Measurements from ENCODE around the gene PARPBP.
"Not testable (repeated sequence)": the region's sequence is repeated elsewhere in the genome, so short reads cannot be mapped to it uniquely, and the experiment has no call there.

Gene PARPBP

GRCh38 chr12:102119674-102120563 lies at the start of gene PARPBP, which contains the start of gene NUP37:
Gene PARPBP, plus strand, starts transcription at chr12:102120183. Its CDS starts 3,706 bp downstream, at chr12:102123889.
Gene NUP37, minus strand, starts transcription at chr12:102120114. Its CDS starts 1,596 bp downstream, at chr12:102118518.
- H3K9ac ChIP-seq: peak within 1 kb of the TSS; percentile 79
- peaks cover 35% of the 10 kb centered on the region; the same call in 1 of the 2 replicates for H3K36me3 ChIP-seq
- H3K4me2 ChIP-seq: peak within 1 kb of the TSS; percentile 95
- H4K20me1 ChIP-seq: no peaks in the 10 kb centered on the region
- TF ChIP-seq Cebpa-rat (IDR thresholded peaks at IDR 0.05): no peak
- peaks cover 36% of the 10 kb centered on the region for H3K4me1 ChIP-seq
- peak within 1 kb of the TSS; percentile 70 for H3K4me3 ChIP-seq
- H3K27ac ChIP-seq: peak within 1 kb of the TSS; percentile 79
- no peaks in the 10 kb centered on the region for H3K27me3 ChIP-seq
- no peaks in the 10 kb centered on the region for H3K9me3 ChIP-seq

- H3K4me2 ChIP-seq, H3K9me3 ChIP-seq, H4K20me1 ChIP-seq, H3K27me3 ChIP-seq, H3K4me3 ChIP-seq, H3K27ac ChIP-seq, H3K9ac ChIP-seq, H3K4me1 ChIP-seq: not testable (repeated sequence)
- peaks cover 33% of the 10 kb centered on the region for H3K36me3 ChIP-seq
Measured at GRCh38 chr12:102072092-102072491, 47.9 kb upstream of the PARPBP start.

- peaks cover 46% of the 10 kb centered on the region for H3K36me3 ChIP-seq
- no peaks in the 10 kb centered on the region for H4K20me1 ChIP-seq
- H3K9ac ChIP-seq: no peak overlapping the region
- no peak overlapping the region for H3K27ac ChIP-seq
- TF ChIP-seq Cebpa-rat (IDR thresholded peaks at IDR 0.05): no peak
- no peak overlapping the region for H3K4me3 ChIP-seq
- H3K4me1 ChIP-seq: no peaks in the 10 kb centered on the region
- H3K9me3 ChIP-seq: no peaks in the 10 kb centered on the region
- H3K4me2 ChIP-seq: no peak overlapping the region
- no peaks in the 10 kb centered on the region for H3K27me3 ChIP-seq
Measured at GRCh38 chr12:102080842-102081241, 39.1 kb upstream of the PARPBP start.

DNA sequence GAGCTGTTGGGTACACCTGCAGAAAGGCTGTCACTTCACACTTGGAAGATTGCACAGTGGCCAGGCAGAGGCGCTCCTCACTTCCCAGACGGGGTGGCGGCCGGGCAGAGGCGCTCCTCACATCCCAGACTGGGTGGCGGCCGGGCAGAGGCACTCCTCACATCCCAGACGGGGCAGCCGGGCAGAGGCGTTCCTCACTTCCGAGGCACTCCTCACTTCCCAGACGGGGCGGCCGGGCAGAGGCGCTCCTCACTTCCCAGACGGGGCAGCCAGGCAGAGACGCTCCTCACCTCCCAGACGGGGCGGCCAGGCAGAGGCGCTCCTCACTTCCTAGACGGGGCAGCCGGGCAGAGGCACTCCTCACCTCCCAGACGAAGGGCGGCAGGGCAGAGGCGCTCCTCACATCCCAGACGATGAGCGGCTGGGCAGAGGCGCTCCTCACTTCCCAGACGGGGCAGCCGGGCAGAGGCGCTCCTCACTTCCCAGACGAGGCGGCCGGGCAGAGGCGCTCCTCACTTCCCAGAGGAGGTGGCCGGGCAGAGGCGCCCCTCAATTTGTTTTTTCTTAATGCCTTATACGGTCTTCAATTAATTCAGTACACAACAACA lies 30.7 kb upstream of the PARPBP start:
- not testable (repeated sequence) for H3K4me2 ChIP-seq, H4K20me1 ChIP-seq, H3K27ac ChIP-seq, H3K9ac ChIP-seq, H3K4me3 ChIP-seq, H3K27me3 ChIP-seq, H3K4me1 ChIP-seq
- Histone ChIP-seq H3K36me3 (peaks cover 33% of the 10 kb centered on the region), H3K9me3 (peaks cover 13% of the 10 kb centered on the region)

DNA sequence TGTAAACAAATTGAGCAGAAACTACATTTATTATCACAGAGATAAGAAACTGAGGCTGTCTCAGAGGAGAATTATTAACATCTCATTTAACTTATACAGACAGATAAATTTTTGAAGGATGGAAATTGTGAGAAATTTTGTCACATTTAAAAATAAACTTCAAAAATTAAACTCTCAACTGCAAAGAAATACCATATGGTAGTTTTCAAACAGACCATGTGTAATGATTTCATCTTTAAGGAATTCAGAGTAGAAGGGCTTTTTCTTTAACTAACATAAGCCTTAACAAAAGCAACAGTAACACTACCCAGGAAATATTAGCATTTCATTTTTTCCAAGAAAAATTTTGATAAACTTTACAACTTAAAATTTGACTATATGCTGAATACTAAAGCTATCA lies 26.7 kb upstream of the PARPBP start:
- Histone ChIP-seq H3K27me3 (no peaks in the 10 kb centered on the region), H3K36me3 (peaks cover 21% of the 10 kb centered on the region), H3K4me2 (no peak overlapping the region), H3K27ac (no peak overlapping the region), H3K9me3 (peaks cover 13% of the 10 kb centered on the region), H3K4me3 (no peak overlapping the region), H4K20me1 (no peaks in the 10 kb centered on the region), H3K9ac (no peak overlapping the region), H3K4me1 (peaks cover 5% of the 10 kb centered on the region)
- no peak for TF ChIP-seq Cebpa-rat (IDR thresholded peaks at IDR 0.05)

GRCh38 chr12:102095677-102096263 lies 24.2 kb upstream of the PARPBP start:
- no peak overlapping the region for H3K4me3 ChIP-seq
- peaks cover 5% of the 10 kb centered on the region for H3K4me1 ChIP-seq
- H3K9ac ChIP-seq: no peak overlapping the region
- no peak overlapping the region for H3K4me2 ChIP-seq
- peaks cover 28% of the 10 kb centered on the region for H3K36me3 ChIP-seq
- no peaks in the 10 kb centered on the region for H3K9me3 ChIP-seq
- H4K20me1 ChIP-seq: no peaks in the 10 kb centered on the region
- H3K27ac ChIP-seq: no peak overlapping the region
- TF ChIP-seq Cebpa-rat (IDR thresholded peaks at IDR 0.05): no peak
- H3K27me3 ChIP-seq: no peaks in the 10 kb centered on the region

- Histone ChIP-seq H3K9ac (no peak overlapping the region), H3K4me1 (peaks cover 5% of the 10 kb centered on the region), H3K36me3 (peaks cover 25% of the 10 kb centered on the region), H3K4me3 (no peak overlapping the region), H3K4me2 (peak overlapping the region; percentile 11; the same call in 1 of the 2 replicates), H4K20me1 (no peaks in the 10 kb centered on the region), H3K27me3 (no peaks in the 10 kb centered on the region), H3K27ac (no peak overlapping the region), H3K9me3 (no peaks in the 10 kb centered on the region)
- TF ChIP-seq Cebpa-rat (IDR thresholded peaks at IDR 0.05): no peak
Measured at GRCh38 chr12:102096855-102097254, 23.1 kb upstream of the PARPBP start.

- no peaks in the 10 kb centered on the region for H4K20me1 ChIP-seq
- peaks cover 73% of the 10 kb centered on the region for H3K36me3 ChIP-seq
Measured at GRCh38 chr12:102106905-102107304, 13.1 kb upstream of the PARPBP start.

GRCh38 chr12:102107970-102108369 lies 12.0 kb upstream of the PARPBP start:
- Histone ChIP-seq H4K20me1 (no peaks in the 10 kb centered on the region), H3K4me2 (no peak overlapping the region), H3K36me3 (peaks cover 74% of the 10 kb centered on the region), H3K4me1 (no peaks in the 10 kb centered on the region), H3K9ac (no peak overlapping the region), H3K27ac (no peak overlapping the region), H3K27me3 (no peaks in the 10 kb centered on the region), H3K9me3 (peaks cover 35% of the 10 kb centered on the region), H3K4me3 (no peak overlapping the region)
- no peak for TF ChIP-seq Cebpa-rat (IDR thresholded peaks at IDR 0.05)

More at GRCh38 chr12:102106905-102107304, 13.1 kb upstream of the PARPBP start:
- no peak overlapping the region for H3K4me3 ChIP-seq
- H3K4me1 ChIP-seq: no peaks in the 10 kb centered on the region
- no peak overlapping the region for H3K27ac ChIP-seq
- TF ChIP-seq Cebpa-rat (IDR thresholded peaks at IDR 0.05): no peak
- H3K27me3 ChIP-seq: no peaks in the 10 kb centered on the region
- peaks cover 35% of the 10 kb centered on the region for H3K9me3 ChIP-seq
- H3K4me2 ChIP-seq: no peak overlapping the region
- no peak overlapping the region for H3K9ac ChIP-seq

GRCh38 chr12:102110782-102111181 lies 9.2 kb upstream of the PARPBP start:
- Histone ChIP-seq H3K4me2 (no peak overlapping the region), H4K20me1 (no peaks in the 10 kb centered on the region), H3K27ac (no peak overlapping the region), H3K4me1 (no peaks in the 10 kb centered on the region), H3K9ac (no peak overlapping the region), H3K27me3 (no peaks in the 10 kb centered on the region), H3K9me3 (peaks cover 25% of the 10 kb centered on the region), H3K4me3 (no peak overlapping the region), H3K36me3 (peaks cover 52% of the 10 kb centered on the region)
- no peak for TF ChIP-seq Cebpa-rat (IDR thresholded peaks at IDR 0.05)

Measured in BLaER1 (cell line).